Measurements from ENCODE around the gene PSMC3. TPM values are rescaled to one million over a fixed set of nuclear protein-coding genes. Genes with fewer than 3 reads are reported as not detected.

The PSMC3 gene
- total RNA-seq, 1 donor from 2014 or later, result 97.2 TPM

DNA sequence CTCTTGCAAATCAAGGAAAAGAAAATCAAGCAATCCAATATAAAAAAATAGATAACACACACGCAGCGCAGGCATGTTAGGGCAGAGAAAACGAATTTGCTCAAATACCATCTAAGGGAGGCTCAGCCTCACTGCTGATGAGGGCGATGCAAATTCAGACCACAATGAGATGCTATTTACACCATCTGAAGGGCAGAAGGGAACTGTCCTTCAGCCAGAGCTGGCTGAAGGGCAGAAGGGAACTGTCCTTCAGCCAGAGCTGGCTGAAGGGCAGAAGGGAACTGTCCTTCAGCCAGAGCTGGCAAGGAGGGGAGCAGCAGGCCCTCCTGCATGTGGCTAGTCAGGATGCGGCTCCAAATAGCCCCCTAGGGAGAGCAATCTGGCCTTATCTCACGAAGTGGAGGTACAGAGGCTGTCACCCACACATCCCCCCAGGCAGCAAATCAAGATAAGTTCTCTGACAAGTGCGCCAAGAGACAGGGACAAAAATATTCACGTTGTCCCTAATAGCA lies 25.4 kb downstream of the PSMC3 start:
- DNase-seq (ENCODE audit: low spot score in 2 of 2, unreplicated experiment in 2 of 2), result no peak
- peak overlapping the region; percentile 60 for H3K4me3 Mint-ChIP-seq
- no peaks in the 10 kb centered on the region for H3K9me3 Mint-ChIP-seq
- no peaks in the 10 kb centered on the region for H3K36me3 Mint-ChIP-seq
- peaks cover 15% of the 10 kb centered on the region for H3K4me1 Mint-ChIP-seq
- H3K27me3 Mint-ChIP-seq (ENCODE audit: low read depth), result no peaks in the 10 kb centered on the region
- TF ChIP-seq CTCF (IDR thresholded peaks at IDR 0.05; ENCODE audit: unreplicated experiment), result no peak
- peak overlapping the region; percentile 95 for H3K27ac Mint-ChIP-seq

GRCh38 chr11:47399860-47400767 lies 26.1 kb downstream of the PSMC3 start:
- H3K27me3 Mint-ChIP-seq (ENCODE audit: low read depth), result no peaks in the 10 kb centered on the region
- TF ChIP-seq CTCF (IDR thresholded peaks at IDR 0.05; ENCODE audit: unreplicated experiment), result no peak

DNA sequence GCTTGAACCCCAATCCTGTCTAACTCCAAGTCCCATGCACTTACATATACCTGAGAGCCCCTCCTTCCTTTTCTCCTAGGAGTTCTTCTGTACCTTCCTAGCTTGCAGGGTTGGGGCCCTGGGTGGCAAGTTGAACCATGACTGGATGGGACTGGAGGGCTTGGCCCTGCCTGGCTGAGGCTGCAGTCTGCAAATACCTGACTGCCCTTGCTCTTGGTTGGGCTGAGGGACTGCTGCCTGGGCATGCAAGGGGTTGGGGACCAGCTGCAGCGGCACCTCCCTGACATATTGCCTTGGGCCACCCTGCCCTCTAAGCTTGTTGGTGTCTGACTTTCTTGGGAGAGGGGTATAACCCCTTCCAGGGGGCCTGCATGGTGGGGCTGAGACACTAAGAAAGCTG lies 27.7 kb downstream of the PSMC3 start:
- Mint-ChIP-seq H3K4me3 (peak overlapping the region; percentile 22), H3K9me3 (no peaks in the 10 kb centered on the region), H3K27ac (peak overlapping the region; percentile 39)

More at GRCh38 chr11:47399860-47400767, 26.1 kb downstream of the PSMC3 start:
- DNase-seq (ENCODE audit: low spot score in 2 of 2, unreplicated experiment in 2 of 2), result no peak
- Mint-ChIP-seq H3K4me3 (peak overlapping the region; percentile 65), H3K36me3 (no peaks in the 10 kb centered on the region), H3K9me3 (no peaks in the 10 kb centered on the region), H3K4me1 (peaks cover 15% of the 10 kb centered on the region), H3K27ac (peak overlapping the region; percentile 95)

DNA sequence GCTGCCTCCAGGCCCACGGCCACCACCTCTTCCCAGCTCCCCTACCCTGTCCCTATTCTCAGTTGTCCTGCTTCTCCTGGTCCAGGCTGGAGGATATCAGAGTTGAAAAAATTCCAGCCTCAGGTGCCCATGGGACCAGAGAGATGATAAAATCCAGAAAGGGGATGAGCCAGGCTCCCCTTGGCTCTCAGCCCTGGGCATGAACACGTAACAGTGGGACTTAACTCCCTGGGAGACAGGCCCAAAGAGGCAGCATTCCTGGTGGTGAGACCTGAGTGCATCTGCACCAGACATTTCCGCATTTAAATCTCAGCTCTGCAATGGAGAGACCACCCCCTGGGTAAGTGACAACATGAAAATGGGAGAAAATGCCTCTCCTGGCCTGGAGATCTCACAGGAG lies 28.2 kb downstream of the PSMC3 start:
- no peaks in the 10 kb centered on the region for H3K36me3 Mint-ChIP-seq
- no peaks in the 10 kb centered on the region for H3K27me3 Mint-ChIP-seq (ENCODE audit: low read depth)
- H3K4me1 Mint-ChIP-seq, result peaks cover 15% of the 10 kb centered on the region
- no peak overlapping the region for H3K27ac Mint-ChIP-seq
- DNase-seq (ENCODE audit: low spot score in 2 of 2, unreplicated experiment in 2 of 2), result no peak
- TF ChIP-seq CTCF (IDR thresholded peaks at IDR 0.05; ENCODE audit: unreplicated experiment), result no peak
- H3K9me3 Mint-ChIP-seq, result no peaks in the 10 kb centered on the region
- peak overlapping the region; percentile 13 for H3K4me3 Mint-ChIP-seq

More for the DNA sequence above, 27.7 kb downstream of the PSMC3 start:
- Mint-ChIP-seq H3K4me1 (peaks cover 15% of the 10 kb centered on the region), H3K27me3 (ENCODE audit: low read depth) (no peaks in the 10 kb centered on the region), H3K36me3 (no peaks in the 10 kb centered on the region)
- no peak for DNase-seq (ENCODE audit: low spot score in 2 of 2, unreplicated experiment in 2 of 2)
- TF ChIP-seq CTCF (IDR thresholded peaks at IDR 0.05; ENCODE audit: unreplicated experiment), result no peak

DNA sequence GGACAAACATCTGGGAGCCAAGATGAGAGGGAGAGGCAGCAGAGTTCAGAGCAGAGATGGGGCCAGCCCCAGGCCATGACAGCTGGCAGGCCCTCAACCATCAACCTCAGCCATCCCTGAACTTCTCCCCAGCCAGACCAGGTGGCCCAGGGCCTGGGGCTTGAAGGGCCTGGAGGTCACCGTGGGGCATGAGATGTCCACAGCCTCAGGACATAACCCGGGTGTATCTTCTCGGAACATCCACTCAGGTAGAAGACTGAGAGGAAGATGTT lies 30.3 kb downstream of the PSMC3 start:
- Mint-ChIP-seq H3K9me3 (no peaks in the 10 kb centered on the region), H3K27me3 (ENCODE audit: low read depth) (no peaks in the 10 kb centered on the region), H3K36me3 (no peaks in the 10 kb centered on the region), H3K27ac (no peak overlapping the region), H3K4me3 (no peak overlapping the region), H3K4me1 (peaks cover 13% of the 10 kb centered on the region)
- no peak for TF ChIP-seq CTCF (IDR thresholded peaks at IDR 0.05; ENCODE audit: unreplicated experiment)
- DNase-seq (ENCODE audit: low spot score in 2 of 2, unreplicated experiment in 2 of 2), result no peak

All from mesothelial cell of epicardium (in vitro differentiated cells).